Jurkat, Clone E6-1 (cell line): Measurements from ENCODE around the gene SORBS2.

Experiments used
- DNase-seq: peaks from one replicate; pipeline ENCODE4 v3.0.0-alpha.2; 2011; ENCODE audit warnings: low read depth, low spot score
- H3K4me3 ChIP-seq: 2 replicates; pipeline ENCODE4 v1.5.1; 2011; ENCODE audit warnings: mild to moderate bottlenecking, low read length, control low read depth, moderate library complexity

Gene SORBS2

DNA sequence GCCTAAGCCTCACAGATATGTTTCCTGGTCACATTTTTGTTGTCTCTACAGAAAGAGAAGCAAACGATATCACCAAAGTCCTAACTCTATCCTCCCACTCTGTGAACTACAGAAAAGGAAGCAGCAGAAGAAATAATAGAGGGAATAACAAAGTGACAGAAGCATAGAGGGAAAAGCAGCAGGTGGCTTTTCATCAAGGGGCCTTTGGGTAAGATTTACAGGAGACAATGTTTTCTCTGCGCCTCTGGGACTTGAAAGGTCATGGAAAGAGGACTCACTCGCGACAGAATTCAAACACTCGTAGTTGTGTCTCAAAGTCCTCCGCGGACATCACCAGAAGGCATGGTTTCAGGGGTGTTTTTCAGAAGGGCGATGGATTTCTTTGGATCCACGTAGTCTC, 66.1 kb downstream of the SORBS2 start:
- H3K4me3 ChIP-seq = no peak overlapping the region

GRCh38 chr4:185744946-185745345, 67.0 kb downstream of the SORBS2 start:
- no peak for DNase-seq
- H3K4me3 ChIP-seq = no peak overlapping the region

More for the DNA sequence above, 66.1 kb downstream of the SORBS2 start:
- DNase-seq = no peak

DNA sequence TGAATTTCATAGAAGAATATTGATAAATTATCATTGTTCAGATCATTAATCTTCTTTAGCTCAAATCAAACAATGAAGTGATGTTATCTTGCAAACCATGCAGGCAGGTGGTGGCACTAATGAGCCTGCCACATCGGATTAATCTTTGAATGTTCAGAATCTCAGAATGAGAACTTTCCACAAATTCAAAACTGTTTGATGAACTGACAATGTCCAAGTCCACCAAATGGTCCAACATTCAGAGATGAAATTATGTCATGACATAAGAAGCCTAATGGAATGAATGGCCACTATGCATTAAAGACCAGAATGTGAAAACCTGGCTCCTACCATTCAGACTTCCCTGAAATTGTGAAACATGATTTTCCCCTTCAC, 67.5 kb downstream of the SORBS2 start:
- no peak overlapping the region for H3K4me3 ChIP-seq

GRCh38 chr4:185743722-185744487, 68.1 kb downstream of the SORBS2 start:
- DNase-seq = no peak
- no peak overlapping the region for H3K4me3 ChIP-seq

More for the DNA sequence above, 67.5 kb downstream of the SORBS2 start:
- no peak for DNase-seq

GRCh38 chr4:185742766-185743165, 69.2 kb downstream of the SORBS2 start:
- H3K4me3 ChIP-seq = no peak overlapping the region
- peak; percentile 69 for DNase-seq

GRCh38 chr4:185741795-185742194, 70.2 kb downstream of the SORBS2 start:
- DNase-seq = no peak
- H3K4me3 ChIP-seq = no peak overlapping the region

DNA sequence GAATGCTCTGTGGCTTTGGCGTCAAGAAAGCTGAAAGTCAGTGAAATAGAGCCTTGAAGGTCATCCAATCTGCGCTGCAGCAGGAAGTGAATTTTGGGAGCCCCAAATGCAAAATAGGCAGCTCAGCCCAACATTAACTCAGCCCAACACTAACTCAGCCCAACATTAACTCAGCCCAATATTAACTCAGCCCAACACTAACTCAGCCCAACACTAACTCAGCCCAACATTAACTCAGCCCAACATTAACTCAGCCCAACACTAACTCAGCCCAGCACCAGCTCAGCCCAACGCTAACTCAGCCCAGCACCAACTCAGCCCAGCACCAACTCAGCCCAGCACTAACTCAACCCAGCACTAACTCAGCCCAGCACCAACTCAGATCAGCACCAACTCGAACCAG, 71.5 kb downstream of the SORBS2 start:
- DNase-seq = no peak
- no peak overlapping the region for H3K4me3 ChIP-seq

GRCh38 chr4:185738820-185739219, 73.2 kb downstream of the SORBS2 start:
- DNase-seq = no peak
- H3K4me3 ChIP-seq = no peak overlapping the region

- no peak overlapping the region for H3K4me3 ChIP-seq
- no peak for DNase-seq
Observed at GRCh38 chr4:185738038-185738552, 73.9 kb downstream of the SORBS2 start.

GRCh38 chr4:185737489-185738037, 74.4 kb downstream of the SORBS2 start:
- H3K4me3 ChIP-seq = no peak overlapping the region
- no peak for DNase-seq

- no peak overlapping the region for H3K4me3 ChIP-seq
- no peak for DNase-seq
Observed at GRCh38 chr4:185736882-185737281, 75.1 kb downstream of the SORBS2 start.

DNA sequence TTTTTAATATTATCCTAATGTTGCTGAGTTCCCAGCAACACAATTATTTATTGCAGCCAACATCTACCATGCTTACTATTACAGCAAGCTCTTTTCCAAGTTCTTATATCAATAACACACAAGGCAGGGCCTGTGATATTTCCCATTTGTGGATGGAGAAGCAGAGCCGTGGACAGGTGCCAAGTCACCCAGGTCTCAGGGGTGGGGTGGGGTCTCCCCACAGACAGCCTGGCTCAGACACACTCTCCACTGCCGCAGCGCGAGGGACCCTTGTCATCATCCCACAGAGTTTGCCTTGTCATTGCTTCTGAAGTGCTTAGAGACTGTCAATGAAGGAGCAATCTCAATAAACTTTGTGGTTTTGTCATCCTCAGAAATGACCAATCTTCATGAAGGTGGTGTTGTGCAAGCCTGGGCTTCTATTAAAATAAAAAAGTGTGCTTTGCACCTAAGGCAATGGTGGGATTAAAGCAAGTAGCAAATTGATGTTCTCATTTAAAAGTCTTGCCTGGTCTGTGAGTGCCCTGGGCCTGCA, 76.1 kb downstream of the SORBS2 start:
- DNase-seq = no peak
- H3K4me3 ChIP-seq = no peak overlapping the region

- DNase-seq = no peak
- H3K4me3 ChIP-seq = no peak overlapping the region
Observed at GRCh38 chr4:185734930-185735329, 77.1 kb downstream of the SORBS2 start.

DNA sequence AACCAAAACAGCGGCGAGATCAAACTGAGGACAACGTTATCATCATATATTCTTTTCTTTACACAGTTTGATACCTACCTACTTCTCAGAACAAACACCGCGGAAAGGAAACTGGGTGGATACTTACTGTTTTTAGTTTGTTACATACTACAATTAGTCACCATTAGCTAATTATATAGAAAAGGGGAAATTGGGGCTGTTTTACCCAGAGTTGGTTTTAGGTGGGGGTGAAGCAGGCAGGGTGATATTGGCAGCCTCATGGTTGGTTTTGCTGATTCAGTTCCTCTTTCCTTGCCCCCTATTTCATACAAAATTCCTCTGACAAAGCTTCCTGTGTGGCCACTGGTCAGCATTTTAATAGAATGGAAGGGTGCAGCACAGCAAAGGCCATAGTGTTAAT, 77.8 kb downstream of the SORBS2 start:
- no peak for DNase-seq
- H3K4me3 ChIP-seq = no peak overlapping the region

- DNase-seq = no peak
- no peak overlapping the region for H3K4me3 ChIP-seq
Observed at GRCh38 chr4:185730849-185731608, 81.0 kb downstream of the SORBS2 start.

DNA sequence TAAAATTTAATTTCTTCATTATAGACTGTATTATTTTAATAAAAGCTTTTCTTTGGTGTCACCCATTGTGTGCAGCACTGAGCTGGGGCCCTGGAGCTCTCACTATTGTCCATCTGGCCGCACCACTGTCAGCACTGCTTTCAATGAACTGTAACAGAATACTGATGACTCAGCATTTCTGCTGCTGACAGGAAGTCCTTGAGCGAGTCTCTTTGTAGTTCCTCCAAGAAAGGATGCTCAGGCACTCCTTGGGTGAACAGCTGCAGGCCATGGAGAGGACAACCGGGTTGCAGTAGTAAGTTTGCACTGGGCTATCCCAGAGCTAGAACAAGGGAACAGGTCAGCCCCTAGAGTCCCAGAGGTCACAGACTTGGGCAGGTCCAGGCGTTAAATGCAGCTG, 81.6 kb downstream of the SORBS2 start:
- DNase-seq = peak; percentile 35
- H3K4me3 ChIP-seq = no peak overlapping the region

DNA sequence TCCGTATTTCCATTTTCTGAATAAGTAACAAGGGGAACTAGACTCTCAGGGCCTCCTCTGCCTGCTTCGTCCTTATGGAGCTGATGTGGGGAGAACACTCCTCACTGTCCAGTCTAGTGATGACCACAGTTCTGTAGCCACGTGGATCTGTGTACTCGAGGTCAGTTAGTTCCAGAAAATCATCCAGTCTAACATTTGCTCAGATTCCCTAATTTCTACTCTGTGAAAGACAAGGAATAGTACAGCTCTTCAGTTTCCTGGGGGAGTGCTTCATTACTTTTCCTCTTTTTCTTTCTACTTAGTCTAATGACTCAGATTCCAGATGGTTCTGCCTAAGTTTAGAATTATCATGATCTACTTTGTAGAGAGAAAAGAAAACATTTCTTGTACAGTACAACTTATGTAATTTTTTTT, 82.6 kb downstream of the SORBS2 start:
- no peak overlapping the region for H3K4me3 ChIP-seq
- DNase-seq = no peak

- no peak overlapping the region for H3K4me3 ChIP-seq
- no peak for DNase-seq
Observed at GRCh38 chr4:185728893-185729292, 83.1 kb downstream of the SORBS2 start.

- no peak for DNase-seq
- no peak overlapping the region for H3K4me3 ChIP-seq
Observed at GRCh38 chr4:185726931-185727330, 85.1 kb downstream of the SORBS2 start.
